HG03575 (cell line): ENCODE measurements around the gene SCNN1B.

Experiments used
- ATAC-seq: cut with Tn5 transposase; IDR thresholded peaks from one replicate; pipeline ENCODE4 v1.9.1; 2021; ENCODE audit not compliant: unreplicated experiment, insufficient number of reproducible peaks, low FRiP score; ENCODE audit errors: extremely low read depth

The SCNN1B gene

GRCh38 chr16:23416816-23417215 is 114.7 kb downstream of the SCNN1B start:
- ATAC-seq = no peak

GRCh38 chr16:23420011-23420410 is 117.9 kb downstream of the SCNN1B start:
- ATAC-seq = no peak

- ATAC-seq = no peak
Measured at GRCh38 chr16:23423496-23424049, 121.5 kb downstream of the SCNN1B start.

- ATAC-seq = no peak
Measured at GRCh38 chr16:23424292-23424958, 122.3 kb downstream of the SCNN1B start.

GRCh38 chr16:23428351-23428750 is 126.2 kb downstream of the SCNN1B start:
- ATAC-seq = no peak
